GM12864 (cell line): ENCODE data around the gene SEC11C.

Source experiments
- DNase-seq: peaks from one replicate; pipeline ENCODE4 v3.0.0-alpha.2; 2011; ENCODE audit warnings: low read depth
- H3K4me3 ChIP-seq: 2 replicates; pipeline ENCODE4 v1.5.1; 2011; ENCODE audit warnings: mild to moderate bottlenecking, low read depth, low read length, control low read depth
- TF ChIP-seq, protein P1 (sequence below): IDR thresholded peaks from 2 replicates; pipeline ENCODE4 v1.5.1; 2011; ENCODE audit warnings: low read depth, mild to moderate bottlenecking, moderate library complexity, low read length, control low read depth, inconsistent platforms; ENCODE audit errors: missing control alignments

SEC11C gene

DNA sequence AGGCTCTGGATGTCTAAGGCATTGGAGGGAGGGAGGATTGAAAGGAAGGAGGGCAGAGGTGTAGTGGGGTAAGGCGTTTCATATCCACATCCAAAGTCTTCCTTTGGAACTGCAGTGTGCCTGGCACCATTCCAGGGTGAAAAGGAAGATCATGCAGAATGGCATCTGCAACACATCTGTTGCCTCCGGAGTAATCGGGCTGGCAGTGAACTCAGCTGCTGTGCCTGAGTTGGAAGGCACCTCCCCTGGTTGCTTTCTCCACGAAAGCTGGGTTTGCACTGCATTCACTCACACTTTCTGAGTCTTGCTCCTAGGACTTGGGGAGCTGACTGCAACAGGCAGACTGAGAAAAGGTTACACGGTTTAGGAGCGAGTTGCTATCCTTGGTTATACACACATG, 30.3 kb upstream of the SEC11C start:
- no peak for DNase-seq
- H3K4me3 ChIP-seq, result no peak overlapping the region
- TF ChIP-seq, protein P1, sequence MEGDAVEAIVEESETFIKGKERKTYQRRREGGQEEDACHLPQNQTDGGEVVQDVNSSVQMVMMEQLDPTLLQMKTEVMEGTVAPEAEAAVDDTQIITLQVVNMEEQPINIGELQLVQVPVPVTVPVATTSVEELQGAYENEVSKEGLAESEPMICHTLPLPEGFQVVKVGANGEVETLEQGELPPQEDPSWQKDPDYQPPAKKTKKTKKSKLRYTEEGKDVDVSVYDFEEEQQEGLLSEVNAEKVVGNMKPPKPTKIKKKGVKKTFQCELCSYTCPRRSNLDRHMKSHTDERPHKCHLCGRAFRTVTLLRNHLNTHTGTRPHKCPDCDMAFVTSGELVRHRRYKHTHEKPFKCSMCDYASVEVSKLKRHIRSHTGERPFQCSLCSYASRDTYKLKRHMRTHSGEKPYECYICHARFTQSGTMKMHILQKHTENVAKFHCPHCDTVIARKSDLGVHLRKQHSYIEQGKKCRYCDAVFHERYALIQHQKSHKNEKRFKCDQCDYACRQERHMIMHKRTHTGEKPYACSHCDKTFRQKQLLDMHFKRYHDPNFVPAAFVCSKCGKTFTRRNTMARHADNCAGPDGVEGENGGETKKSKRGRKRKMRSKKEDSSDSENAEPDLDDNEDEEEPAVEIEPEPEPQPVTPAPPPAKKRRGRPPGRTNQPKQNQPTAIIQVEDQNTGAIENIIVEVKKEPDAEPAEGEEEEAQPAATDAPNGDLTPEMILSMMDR, result no peak

DNA sequence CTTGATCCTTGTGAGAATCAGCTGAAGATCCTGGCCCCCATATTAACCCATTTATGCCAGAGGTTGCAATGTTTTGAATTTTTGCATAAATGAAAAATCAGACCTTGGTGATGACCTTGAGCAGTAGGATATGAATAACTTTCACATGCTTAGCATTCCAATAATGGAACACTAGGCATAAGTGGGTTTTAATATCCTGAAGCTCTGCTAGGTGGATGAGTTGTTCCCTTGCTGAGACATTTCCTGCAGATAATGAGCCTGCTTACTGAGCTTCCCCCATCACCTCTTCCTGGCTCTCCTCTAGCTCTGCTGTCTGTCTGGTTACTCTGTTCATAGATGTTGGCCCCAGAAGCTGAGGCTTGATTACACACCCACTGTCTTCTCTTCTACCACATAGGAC, 25.5 kb upstream of the SEC11C start:
- DNase-seq, result no peak
- TF ChIP-seq, protein P1, result no peak
- H3K4me3 ChIP-seq, result no peak overlapping the region

DNA sequence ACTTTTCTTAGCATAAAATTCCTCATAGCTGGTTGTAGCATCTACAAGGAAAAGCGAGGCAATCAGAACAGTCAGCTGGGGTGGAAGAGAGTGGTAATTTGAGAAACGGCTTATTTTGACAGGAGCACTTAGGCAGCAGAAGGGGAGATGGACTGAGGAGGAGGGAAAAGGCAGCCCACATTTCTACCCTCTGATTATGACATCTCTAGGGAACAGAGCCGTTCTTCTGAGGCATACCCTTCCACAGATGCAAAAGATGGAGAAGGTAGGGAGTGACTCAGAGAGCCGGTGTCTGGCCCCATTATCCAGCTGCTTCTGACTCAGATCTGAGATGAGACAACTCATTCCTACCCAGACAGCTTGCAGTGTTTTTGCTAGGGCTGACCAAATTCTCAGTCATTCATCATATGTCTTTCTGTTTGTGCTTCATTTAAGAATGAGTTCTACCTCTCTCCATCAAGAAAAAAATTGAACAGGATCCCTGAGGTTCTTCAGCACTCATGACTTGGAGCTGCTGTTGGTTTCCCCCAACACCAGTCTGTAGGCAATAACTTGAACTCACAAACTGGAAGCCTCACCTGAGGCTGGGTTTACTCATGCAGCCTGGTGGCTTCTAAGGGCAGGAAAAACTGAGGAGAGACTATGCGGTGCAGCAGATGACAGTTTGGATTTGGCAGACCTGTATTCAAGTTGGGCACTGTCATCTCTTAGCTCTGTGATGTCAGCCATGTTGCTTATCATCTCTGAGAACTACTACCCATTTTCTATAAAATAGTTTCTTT, 15.9 kb upstream of the SEC11C start:
- TF ChIP-seq, protein P1, result no peak
- H3K4me3 ChIP-seq, result no peak overlapping the region
- no peak for DNase-seq

- DNase-seq, result no peak
- TF ChIP-seq, protein P1, result no peak
- no peak overlapping the region for H3K4me3 ChIP-seq
Observed at GRCh38 chr18:59124370-59124704, 15.3 kb upstream of the SEC11C start.

- TF ChIP-seq, protein P1, result no peak
- DNase-seq, result no peak
- no peak overlapping the region for H3K4me3 ChIP-seq
Observed at GRCh38 chr18:59127047-59127446, 12.6 kb upstream of the SEC11C start.

DNA sequence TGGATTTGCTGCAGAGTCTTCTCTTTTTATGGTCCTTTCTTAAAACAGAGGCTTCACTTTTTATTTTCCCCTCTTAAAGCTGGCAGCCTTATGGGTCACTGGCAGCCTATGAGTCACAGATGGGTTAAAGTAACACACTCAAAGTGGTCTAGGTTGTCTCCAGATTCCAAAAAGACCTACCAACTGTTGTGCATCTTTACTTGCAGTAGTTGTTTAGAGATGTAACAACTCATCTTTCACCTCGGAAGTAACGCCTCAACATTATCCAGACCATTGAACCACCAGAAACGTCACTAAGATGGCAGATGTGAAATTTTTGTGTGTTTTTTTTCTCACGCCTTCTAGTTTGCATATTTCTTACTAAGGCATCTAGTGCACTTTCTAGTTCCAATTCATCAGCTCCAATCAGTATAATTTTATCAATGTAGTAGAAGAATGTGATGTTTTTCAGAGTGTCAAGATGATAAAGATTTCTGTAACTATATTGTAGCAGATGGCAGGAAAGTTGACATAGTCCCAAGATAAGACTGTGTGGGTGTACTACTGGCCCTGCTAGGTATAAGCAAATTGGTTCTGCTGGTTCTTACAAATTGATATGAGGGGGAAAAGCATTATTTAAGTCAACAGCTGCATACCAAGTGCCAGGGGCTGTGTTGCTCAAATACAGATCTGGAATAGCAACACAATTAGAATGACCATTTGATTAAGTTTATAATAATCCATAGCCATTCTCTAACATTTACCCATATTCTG, 9.6 kb upstream of the SEC11C start:
- no peak overlapping the region for H3K4me3 ChIP-seq
- TF ChIP-seq, protein P1, result no peak
- DNase-seq, result no peak
